PFSK-1 (cell line): ENCODE data around the gene ZPBP.

Source experiments
- FOXP2 ChIP-seq: optimal IDR thresholded peaks from 2 replicates; pipeline ENCODE3; 2011; ENCODE audit warnings: borderline replicate concordance, control low read depth, inconsistent platforms; ENCODE audit not compliant: insufficient read depth; ENCODE audit errors: extremely low read length, extremely low read depth
- POLR2AphosphoS5 ChIP-seq: IDR thresholded peaks from 2 replicates; pipeline ENCODE4 v1.6.1; 2012; ENCODE audit warnings: low read depth, mild to moderate bottlenecking, control low read depth, low read length, moderate library complexity
- SIN3A ChIP-seq: IDR thresholded peaks from 2 replicates; pipeline ENCODE4 v1.6.1; 2012; ENCODE audit warnings: mild to moderate bottlenecking, low read length, moderate library complexity, borderline replicate concordance; ENCODE audit not compliant: insufficient read depth
- TAF1 ChIP-seq: IDR thresholded peaks from 2 replicates; pipeline ENCODE4 v1.6.1; 2012; ENCODE audit warnings: low read length, control low read depth, borderline replicate concordance; ENCODE audit not compliant: insufficient read depth
- TF ChIP-seq, protein P1 (sequence below), 2 experiments: IDR thresholded peaks; 2 replicates each; pipeline versions ENCODE4 v1.6.1 to v1.8.0; 2011 to 2012; ENCODE audit warnings: low read depth in 2 of 2, low read length in 2 of 2, control low read depth in 1 of 2, inconsistent platforms in 1 of 2, mild to moderate bottlenecking in 1 of 2, moderate library complexity in 1 of 2; ENCODE audit not compliant: insufficient read depth in 1 of 2

The ZPBP gene

DNA sequence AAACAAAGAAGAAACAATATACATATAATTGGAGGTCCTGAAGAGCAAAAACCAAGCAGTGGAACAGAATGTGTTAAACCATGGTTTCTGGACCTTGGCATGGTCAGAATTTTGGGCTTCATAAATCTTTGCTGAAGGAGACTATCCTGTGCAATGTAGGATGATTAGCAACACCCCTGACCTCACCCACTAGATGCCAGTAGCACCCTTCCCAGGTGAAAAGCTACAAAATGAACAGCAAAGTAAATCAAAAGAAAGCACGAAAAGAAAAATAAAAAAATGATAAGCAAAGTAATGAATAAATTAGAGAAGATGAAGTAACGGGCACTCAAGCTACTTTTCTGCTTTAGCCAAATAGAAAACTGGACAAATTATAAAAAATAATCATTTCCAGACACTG, 19.2 kb upstream of the ZPBP start:
- TF ChIP-seq SIN3A (no peak), FOXP2 (no peak)

- TF ChIP-seq, protein P1, sequence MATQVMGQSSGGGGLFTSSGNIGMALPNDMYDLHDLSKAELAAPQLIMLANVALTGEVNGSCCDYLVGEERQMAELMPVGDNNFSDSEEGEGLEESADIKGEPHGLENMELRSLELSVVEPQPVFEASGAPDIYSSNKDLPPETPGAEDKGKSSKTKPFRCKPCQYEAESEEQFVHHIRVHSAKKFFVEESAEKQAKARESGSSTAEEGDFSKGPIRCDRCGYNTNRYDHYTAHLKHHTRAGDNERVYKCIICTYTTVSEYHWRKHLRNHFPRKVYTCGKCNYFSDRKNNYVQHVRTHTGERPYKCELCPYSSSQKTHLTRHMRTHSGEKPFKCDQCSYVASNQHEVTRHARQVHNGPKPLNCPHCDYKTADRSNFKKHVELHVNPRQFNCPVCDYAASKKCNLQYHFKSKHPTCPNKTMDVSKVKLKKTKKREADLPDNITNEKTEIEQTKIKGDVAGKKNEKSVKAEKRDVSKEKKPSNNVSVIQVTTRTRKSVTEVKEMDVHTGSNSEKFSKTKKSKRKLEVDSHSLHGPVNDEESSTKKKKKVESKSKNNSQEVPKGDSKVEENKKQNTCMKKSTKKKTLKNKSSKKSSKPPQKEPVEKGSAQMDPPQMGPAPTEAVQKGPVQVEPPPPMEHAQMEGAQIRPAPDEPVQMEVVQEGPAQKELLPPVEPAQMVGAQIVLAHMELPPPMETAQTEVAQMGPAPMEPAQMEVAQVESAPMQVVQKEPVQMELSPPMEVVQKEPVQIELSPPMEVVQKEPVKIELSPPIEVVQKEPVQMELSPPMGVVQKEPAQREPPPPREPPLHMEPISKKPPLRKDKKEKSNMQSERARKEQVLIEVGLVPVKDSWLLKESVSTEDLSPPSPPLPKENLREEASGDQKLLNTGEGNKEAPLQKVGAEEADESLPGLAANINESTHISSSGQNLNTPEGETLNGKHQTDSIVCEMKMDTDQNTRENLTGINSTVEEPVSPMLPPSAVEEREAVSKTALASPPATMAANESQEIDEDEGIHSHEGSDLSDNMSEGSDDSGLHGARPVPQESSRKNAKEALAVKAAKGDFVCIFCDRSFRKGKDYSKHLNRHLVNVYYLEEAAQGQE (IDR thresholded peaks at IDR 0.05; ENCODE audit: insufficient read depth in 1 of 2, low read depth in 2 of 2, low read length in 2 of 2): no peak
- TF ChIP-seq TAF1 (no peak), SIN3A (no peak), FOXP2 (no peak), POLR2AphosphoS5 (no peak)
Measured at GRCh38 chr7:50101873-50102272, 8.8 kb upstream of the ZPBP start.

GRCh38 chr7:50095634-50096033, 2.6 kb upstream of the ZPBP start:
- TF ChIP-seq, protein P1 (IDR thresholded peaks at IDR 0.05; ENCODE audit: insufficient read depth in 1 of 2, low read depth in 2 of 2, low read length in 2 of 2): no peak
- TF ChIP-seq TAF1 (no peak), SIN3A (no peak), FOXP2 (no peak), POLR2AphosphoS5 (no peak)

DNA sequence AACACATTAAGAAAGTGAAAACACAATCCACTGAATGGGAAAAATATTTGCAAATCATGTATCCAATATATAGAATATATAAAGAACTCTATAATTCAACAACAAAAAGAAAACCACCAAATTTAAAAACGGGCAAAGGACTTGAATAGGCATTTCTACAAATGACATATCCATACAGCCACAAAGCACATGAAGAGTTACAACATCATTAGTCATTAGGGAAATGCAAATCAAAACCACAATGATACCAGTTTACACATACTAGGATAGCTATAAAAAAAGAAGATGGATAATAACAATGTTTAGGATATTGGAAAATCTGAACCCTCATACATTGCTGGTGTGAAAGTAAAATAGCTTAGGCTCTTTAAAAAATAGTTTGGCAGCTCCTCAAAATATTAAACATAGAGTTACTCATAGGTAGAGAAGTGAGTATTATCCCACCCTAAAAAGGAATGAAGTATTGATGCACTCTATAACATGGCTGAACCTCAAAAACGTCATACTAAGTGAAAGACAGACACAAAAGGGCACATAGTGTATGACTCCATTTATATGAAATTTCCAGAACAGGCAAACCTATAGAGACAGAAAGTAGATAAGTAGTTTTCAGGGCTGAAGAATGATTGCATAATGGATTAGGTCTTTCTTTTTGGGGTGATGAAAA, 4.5 kb downstream of the ZPBP start:
- TF ChIP-seq FOXP2 (no peak), TAF1 (no peak), SIN3A (no peak), POLR2AphosphoS5 (no peak)
- TF ChIP-seq, protein P1 (IDR thresholded peaks at IDR 0.05; ENCODE audit: insufficient read depth in 1 of 2, low read depth in 2 of 2, low read length in 2 of 2): no peak

DNA sequence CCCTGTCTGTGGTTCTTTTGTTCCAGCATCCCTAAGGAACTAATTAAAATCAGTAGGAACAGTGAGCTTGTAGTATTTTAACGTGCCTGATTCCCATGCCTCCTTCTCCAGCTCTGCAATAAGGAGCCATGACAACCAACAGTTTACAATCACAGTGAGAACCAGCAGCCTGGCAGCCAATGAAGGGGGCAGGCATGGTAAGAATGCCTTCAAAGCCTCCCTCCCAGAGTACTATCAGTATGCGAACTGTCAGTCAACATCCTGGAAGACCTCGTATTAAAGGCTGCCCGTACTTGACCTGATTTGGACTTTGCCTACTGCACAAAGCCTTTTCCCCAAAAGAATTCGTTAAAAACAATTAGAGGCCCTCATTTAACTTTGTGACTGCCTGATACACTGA, 7.7 kb downstream of the ZPBP start:
- no peak for TF ChIP-seq SIN3A
- TF ChIP-seq, protein P1 (IDR thresholded peaks at IDR 0.05; ENCODE audit: insufficient read depth in 1 of 2, low read depth in 2 of 2, low read length in 2 of 2): no peak
- TF ChIP-seq TAF1: no peak
- TF ChIP-seq FOXP2: no peak
- TF ChIP-seq POLR2AphosphoS5: no peak
